Activated CD4-positive, alpha-beta memory T cell treated with anti-CD3 and anti-CD28 coated beads for 36 hours (primary cell): ENCODE data around the gene NUP133. TPM values are rescaled to one million over a fixed set of nuclear protein-coding genes. Genes with fewer than 3 reads are reported as not detected.

Experiments used
- CTCF ChIA-PET: fragments of 350-600 bp; sonication (Branson Sonifier 250); formaldehyde crosslinking; loops from one replicate; lab custom pipeline; 2021; ENCODE audit warnings: antibody characterized with exemption, inconsistent platforms; lab: Charles Lee
- POLR2A ChIA-PET: fragments of 350-600 bp; sonication (Branson Sonifier 250); formaldehyde crosslinking; loops from one replicate; lab custom pipeline; 2021; ENCODE audit warnings: antibody characterized with exemption; lab: Charles Lee
- DNase-seq: peaks from one replicate; pipeline ENCODE4 v3.0.0-alpha.2; 2020
- H3K27ac Mint-ChIP-seq: one replicate; pipeline ENCODE4 v1.8.0; 2021; ENCODE audit warnings: mixed read lengths
- H3K27me3 Mint-ChIP-seq: one replicate; pipeline ENCODE4 v1.8.0; 2021; ENCODE audit warnings: mixed read lengths
- H3K36me3 Mint-ChIP-seq: one replicate; pipeline ENCODE4 v1.8.0; 2021; ENCODE audit warnings: mixed read lengths
- H3K4me1 Mint-ChIP-seq: one replicate; pipeline ENCODE4 v1.8.0; 2021; ENCODE audit warnings: low read depth, mixed read lengths
- H3K4me3 Mint-ChIP-seq: one replicate; pipeline ENCODE4 v1.8.0; 2021; ENCODE audit warnings: mild to moderate bottlenecking, mixed read lengths
- H3K9me3 Mint-ChIP-seq: one replicate; pipeline ENCODE4 v1.8.0; 2021; ENCODE audit warnings: mixed read lengths
- intact Hi-C: fragments of 100-400 bp; cut with micrococcal nuclease; formaldehyde crosslinking; loops from one replicate; pipeline ENCODE4 v1.15.1; 2023
- total RNA-seq, 2 experiments: library from RNA; stranded (reverse); gene quantifications; one replicate each; pipeline ENCODE4 v1.2.3, GENCODE V29; 2021

NUP133 gene
- total RNA-seq, 2 experiments from 2014 or later, result 54.1 to 57.0 TPM

DNA sequence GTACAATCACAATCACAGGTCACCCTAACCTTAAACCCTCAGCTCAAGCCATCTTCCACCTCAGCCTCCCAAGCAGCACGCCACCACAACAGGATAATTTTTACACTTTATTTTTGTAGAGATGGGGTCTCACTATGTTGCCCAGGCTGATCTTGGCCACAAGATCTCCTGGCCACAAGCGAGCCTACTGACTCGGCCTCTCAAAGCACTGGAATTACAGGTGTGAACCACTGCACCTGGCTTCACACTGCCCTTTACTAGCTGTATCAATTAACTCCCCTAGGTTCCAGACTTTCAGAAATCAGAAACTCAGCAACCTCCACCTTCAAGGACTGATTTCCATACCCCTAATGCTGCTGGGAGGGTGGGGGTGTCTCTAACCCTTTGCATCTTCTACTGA is 37.0 kb downstream of the NUP133 start:
- intact Hi-C loops, result no loop called here
- Mint-ChIP-seq H3K27me3 (no peaks in the 10 kb centered on the region), H3K4me1 (no peaks in the 10 kb centered on the region), H3K36me3 (peaks cover 44% of the 10 kb centered on the region), H3K9me3 (no peaks in the 10 kb centered on the region), H3K27ac (no peak overlapping the region), H3K4me3 (no peak overlapping the region)
- DNase-seq, result no peak
- ChIA-PET POLR2A (no interaction called here), CTCF (interaction anchor here (1.4 kb wide), 1 partner anchor 11 kb away, joined by 4 read pairs; no protein-coding TSS in a partner anchor)

DNA sequence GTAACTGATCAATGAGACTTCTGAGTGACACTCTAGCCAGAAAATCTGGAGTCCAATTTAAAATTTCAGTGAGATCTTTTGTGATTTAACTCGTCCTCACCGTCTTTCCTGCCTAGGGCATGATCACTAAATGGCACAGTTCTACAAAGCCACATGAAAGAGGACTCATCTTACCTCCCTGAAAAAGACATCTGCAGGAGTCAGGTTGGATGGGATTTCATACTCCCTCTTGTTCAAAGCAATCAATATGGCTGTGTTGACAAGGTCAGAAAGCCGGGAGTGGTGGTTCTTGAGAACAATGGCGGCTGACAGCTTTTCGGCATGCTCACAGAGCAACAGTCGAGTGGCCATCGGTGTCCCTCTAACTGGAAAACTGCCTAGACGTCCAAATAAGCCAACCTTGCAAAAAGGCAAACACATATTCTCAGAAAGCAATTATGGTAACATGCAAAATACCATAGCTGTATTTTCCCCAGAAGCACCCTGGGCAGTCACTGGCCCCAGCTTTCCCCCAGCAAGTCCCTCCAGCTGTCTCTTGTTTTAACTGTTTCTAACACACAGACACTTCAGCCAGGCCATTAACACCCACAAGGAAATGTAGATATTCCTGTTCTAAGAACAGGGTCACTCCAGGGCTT is 37.6 kb downstream of the NUP133 start:
- H3K36me3 Mint-ChIP-seq, result peaks cover 45% of the 10 kb centered on the region
- no peak for DNase-seq
- ChIA-PET POLR2A (interaction anchor here (0.5 kb wide), 1 partner anchor 35 kb away, joined by 5 read pairs; no protein-coding TSS in a partner anchor), CTCF (interaction anchor here (1.4 kb wide), 1 partner anchor 11 kb away, joined by 4 read pairs; no protein-coding TSS in a partner anchor)
- intact Hi-C loops, result no loop called here
- H3K9me3 Mint-ChIP-seq, result no peaks in the 10 kb centered on the region
- H3K27ac Mint-ChIP-seq, result no peak overlapping the region
- no peaks in the 10 kb centered on the region for H3K27me3 Mint-ChIP-seq
- no peaks in the 10 kb centered on the region for H3K4me1 Mint-ChIP-seq
- no peak overlapping the region for H3K4me3 Mint-ChIP-seq

DNA sequence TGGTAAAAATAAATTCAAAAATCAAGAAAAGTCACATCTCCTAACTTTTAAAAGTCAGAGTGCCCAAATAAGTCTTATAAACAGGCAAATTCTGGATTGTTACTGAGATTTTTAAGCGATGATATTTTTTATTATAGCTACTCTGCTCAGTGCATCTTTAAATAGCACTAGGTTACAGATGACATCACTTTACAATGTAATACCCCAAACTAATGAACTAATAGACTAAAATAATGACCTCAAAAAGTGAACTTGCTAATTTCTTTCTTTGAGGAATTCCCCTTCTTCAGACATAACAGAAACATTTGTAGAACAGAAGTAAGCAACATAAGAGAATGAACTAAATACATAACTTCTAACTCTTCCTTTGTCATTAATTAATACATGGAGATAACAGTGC is 41.3 kb downstream of the NUP133 start:
- Mint-ChIP-seq H3K27me3 (no peaks in the 10 kb centered on the region), H3K36me3 (peaks cover 56% of the 10 kb centered on the region), H3K4me3 (no peak overlapping the region), H3K27ac (no peak overlapping the region), H3K4me1 (no peaks in the 10 kb centered on the region), H3K9me3 (no peaks in the 10 kb centered on the region)
- ChIA-PET POLR2A (no interaction called here), CTCF (interaction anchor here (1.5 to 3.1 kb wide), 3 partner anchors 14 to 209 kb away, joined by 3 to 16 read pairs (median 9); no protein-coding TSS in a partner anchor)
- intact Hi-C loops, result no loop called here
- no peak for DNase-seq

GRCh38 chr1:229464672-229465071 is 43.5 kb downstream of the NUP133 start:
- peaks cover 51% of the 10 kb centered on the region for H3K36me3 Mint-ChIP-seq
- H3K4me3 Mint-ChIP-seq, result no peak overlapping the region
- ChIA-PET POLR2A (no interaction called here), CTCF (interaction anchor here (1.0 kb wide), 1 partner anchor 12 kb away, joined by 3 read pairs; no protein-coding TSS in a partner anchor)
- no peak for DNase-seq
- H3K4me1 Mint-ChIP-seq, result no peaks in the 10 kb centered on the region
- intact Hi-C loops, result no loop called here
- H3K9me3 Mint-ChIP-seq, result no peaks in the 10 kb centered on the region
- no peaks in the 10 kb centered on the region for H3K27me3 Mint-ChIP-seq
- H3K27ac Mint-ChIP-seq, result no peak overlapping the region

DNA sequence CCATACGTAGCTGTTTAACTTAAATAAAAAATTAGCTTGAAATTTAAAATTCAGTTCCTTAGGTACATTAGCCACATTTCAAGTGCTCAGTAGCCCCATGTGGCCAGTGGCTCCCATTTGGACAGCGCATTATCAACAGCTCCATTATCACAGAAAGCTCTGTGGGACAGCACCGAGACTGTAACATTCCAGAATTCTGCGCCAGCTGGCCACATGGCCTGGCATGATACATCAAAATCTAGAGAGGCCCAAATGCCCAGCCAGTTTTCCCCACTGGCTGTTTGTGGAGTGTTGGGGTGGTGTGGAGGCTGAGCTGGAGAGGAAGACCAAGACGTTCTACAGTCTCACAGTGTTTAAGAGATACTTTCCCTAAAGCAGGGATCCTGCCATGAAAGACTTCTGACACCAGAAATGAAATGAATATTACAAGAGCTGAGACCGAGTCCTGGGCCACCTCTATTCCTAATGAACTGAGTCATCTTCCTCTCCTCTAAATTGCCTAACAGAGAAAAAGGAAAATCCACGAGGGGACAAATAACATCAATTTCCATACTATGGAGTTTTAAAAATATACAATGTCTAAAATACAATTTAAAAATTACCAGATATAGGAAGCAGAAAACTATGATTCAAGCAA is 47.0 kb downstream of the NUP133 start:
- Mint-ChIP-seq H3K4me3 (no peak overlapping the region), H3K27ac (no peak overlapping the region), H3K27me3 (no peaks in the 10 kb centered on the region), H3K9me3 (no peaks in the 10 kb centered on the region), H3K36me3 (peaks cover 52% of the 10 kb centered on the region), H3K4me1 (no peaks in the 10 kb centered on the region)
- intact Hi-C loops, result no loop called here
- ChIA-PET POLR2A (no interaction called here), CTCF (no interaction called here)
- no peak for DNase-seq

DNA sequence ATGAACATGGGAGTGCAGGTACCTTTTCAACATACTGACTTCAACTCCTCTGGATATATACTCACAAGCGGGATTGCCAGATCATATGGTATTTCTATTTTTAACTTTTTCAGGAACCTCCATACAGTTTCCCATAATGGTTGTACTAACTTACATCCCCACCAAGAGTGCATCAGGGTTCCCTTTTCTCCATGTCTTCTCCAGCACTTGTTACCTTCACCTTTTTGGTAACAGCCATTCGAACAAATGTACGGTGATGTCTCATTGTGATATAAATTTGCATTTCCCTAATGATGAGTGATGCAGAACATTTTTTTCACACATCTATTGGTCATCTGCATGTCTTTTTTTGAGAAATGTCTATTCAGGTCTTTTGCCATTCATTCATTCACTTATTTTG is 48.3 kb downstream of the NUP133 start:
- no peaks in the 10 kb centered on the region for H3K4me1 Mint-ChIP-seq
- no peaks in the 10 kb centered on the region for H3K9me3 Mint-ChIP-seq
- intact Hi-C loops, result no loop called here
- DNase-seq, result no peak
- H3K27ac Mint-ChIP-seq, result no peak overlapping the region
- no peaks in the 10 kb centered on the region for H3K27me3 Mint-ChIP-seq
- peaks cover 47% of the 10 kb centered on the region for H3K36me3 Mint-ChIP-seq
- ChIA-PET POLR2A (no interaction called here), CTCF (interaction anchor here (1.0 kb wide), 1 partner anchor 22 kb away, joined by 4 read pairs; no protein-coding TSS in a partner anchor)
- no peak overlapping the region for H3K4me3 Mint-ChIP-seq

DNA sequence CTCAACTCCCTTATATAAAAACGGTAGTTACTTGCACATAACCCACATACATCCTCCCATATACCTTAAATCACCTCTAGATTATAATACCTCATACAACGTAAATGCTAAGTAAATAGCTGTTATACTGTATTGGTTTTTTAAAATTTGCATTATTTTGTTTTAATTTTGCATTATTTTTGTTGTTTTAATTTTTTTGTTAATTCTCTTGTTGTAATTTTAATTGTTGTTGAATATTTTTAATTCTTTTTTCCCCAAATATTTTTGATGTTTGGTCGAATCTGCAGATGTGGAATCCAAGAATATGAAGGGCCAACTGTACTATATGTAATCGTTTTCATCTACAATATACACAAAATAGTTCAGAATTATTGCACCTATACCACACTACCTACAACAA is 50.7 kb downstream of the NUP133 start:
- no peak overlapping the region for H3K27ac Mint-ChIP-seq
- H3K9me3 Mint-ChIP-seq, result no peaks in the 10 kb centered on the region
- POLR2A ChIA-PET, result no interaction called here
- DNase-seq, result no peak
- H3K4me1 Mint-ChIP-seq, result no peaks in the 10 kb centered on the region
- no peak overlapping the region for H3K4me3 Mint-ChIP-seq
- CTCF ChIA-PET, result interaction anchor here (1.0 kb wide), 1 partner anchor 24 kb away, joined by 3 read pairs; no protein-coding TSS in a partner anchor
- intact Hi-C loops, result no loop called here
- H3K27me3 Mint-ChIP-seq, result no peaks in the 10 kb centered on the region
- H3K36me3 Mint-ChIP-seq, result peaks cover 36% of the 10 kb centered on the region

GRCh38 chr1:229456016-229456415 is 52.1 kb downstream of the NUP133 start:
- H3K4me1 Mint-ChIP-seq, result no peaks in the 10 kb centered on the region
- ChIA-PET POLR2A (no interaction called here), CTCF (no interaction called here)
- H3K27ac Mint-ChIP-seq, result no peak overlapping the region
- intact Hi-C loops, result no loop called here
- no peak for DNase-seq
- no peaks in the 10 kb centered on the region for H3K27me3 Mint-ChIP-seq
- no peak overlapping the region for H3K4me3 Mint-ChIP-seq
- H3K36me3 Mint-ChIP-seq, result peaks cover 29% of the 10 kb centered on the region
- no peaks in the 10 kb centered on the region for H3K9me3 Mint-ChIP-seq

DNA sequence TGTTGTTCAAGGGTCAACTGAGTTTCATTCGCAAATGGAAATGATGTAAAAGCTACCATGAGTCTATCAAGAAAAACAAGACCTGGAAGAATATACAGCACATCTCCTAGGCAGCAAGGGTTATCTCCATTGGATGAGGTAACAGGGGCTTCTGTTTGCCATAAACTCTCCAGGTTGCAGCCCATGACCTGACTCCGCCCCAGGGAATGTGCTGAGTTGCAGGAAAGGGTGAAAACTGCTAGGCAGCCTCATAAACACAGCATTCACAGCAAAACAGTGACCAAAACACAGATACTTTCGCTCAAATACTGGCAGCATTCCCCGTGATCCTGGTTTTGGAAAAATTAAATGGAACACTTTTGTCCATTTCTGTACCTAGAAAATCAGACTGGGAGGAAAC is 54.1 kb downstream of the NUP133 start:
- DNase-seq, result no peak
- ChIA-PET CTCF (no interaction called here), POLR2A (no interaction called here)

DNA sequence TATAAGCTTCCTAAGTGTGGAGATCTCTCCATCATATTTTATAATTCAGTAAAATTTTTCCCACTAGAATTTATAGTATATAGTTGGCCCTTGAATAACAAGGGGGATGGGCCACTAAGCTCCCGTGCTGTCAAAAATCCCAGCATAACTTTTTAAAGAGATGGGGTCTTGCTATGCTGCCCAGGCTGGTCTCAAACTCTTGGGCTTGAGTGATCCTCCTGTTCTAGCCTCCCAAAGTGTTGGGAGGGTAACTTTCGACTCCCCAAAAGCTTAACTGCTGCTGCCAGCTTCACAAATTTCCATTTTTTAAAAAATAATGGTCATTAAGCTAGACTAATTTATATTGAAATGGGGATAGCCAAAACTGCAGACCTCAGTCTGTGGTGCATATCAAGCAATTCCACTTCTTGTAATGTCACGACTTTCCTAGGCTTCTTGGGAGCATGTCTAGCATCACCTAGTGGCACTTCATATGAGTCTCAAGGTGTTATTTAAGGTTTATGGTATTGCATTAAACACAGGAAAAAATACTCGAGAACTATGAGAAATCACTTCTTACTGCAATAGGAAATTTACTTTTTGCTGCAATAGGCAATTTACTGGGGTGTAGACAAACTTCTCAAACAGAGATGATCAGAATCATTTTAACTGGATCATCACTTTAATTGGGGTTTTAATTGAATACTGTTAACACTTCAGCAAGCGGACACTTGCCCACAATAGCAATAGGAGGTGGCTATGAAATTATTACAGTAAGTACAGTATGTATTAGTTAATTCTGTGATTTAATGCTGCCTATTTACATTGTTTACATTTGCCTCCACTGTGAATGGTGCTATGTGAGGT is 55.0 kb downstream of the NUP133 start:
- ChIA-PET POLR2A (no interaction called here), CTCF (interaction anchor here (0.9 to 2.7 kb wide), 6 partner anchors 11 to 788 kb away, joined by 3 to 15 read pairs (median 4); no protein-coding TSS in a partner anchor)
- intact Hi-C loops, result no loop called here
- Mint-ChIP-seq H3K27me3 (no peaks in the 10 kb centered on the region), H3K9me3 (no peaks in the 10 kb centered on the region), H3K27ac (no peak overlapping the region), H3K36me3 (peaks cover 23% of the 10 kb centered on the region), H3K4me3 (no peak overlapping the region), H3K4me1 (no peaks in the 10 kb centered on the region)
- no peak for DNase-seq

More for the DNA sequence above, 54.1 kb downstream of the NUP133 start:
- no peaks in the 10 kb centered on the region for H3K4me1 Mint-ChIP-seq
- H3K4me3 Mint-ChIP-seq, result no peak overlapping the region
- no peak overlapping the region for H3K27ac Mint-ChIP-seq
- no peaks in the 10 kb centered on the region for H3K27me3 Mint-ChIP-seq
- H3K36me3 Mint-ChIP-seq, result peaks cover 18% of the 10 kb centered on the region
- intact Hi-C loops, result no loop called here
- no peaks in the 10 kb centered on the region for H3K9me3 Mint-ChIP-seq

- DNase-seq, result no peak
- H3K4me1 Mint-ChIP-seq, result no peaks in the 10 kb centered on the region
- H3K27me3 Mint-ChIP-seq, result no peaks in the 10 kb centered on the region
- no peak overlapping the region for H3K27ac Mint-ChIP-seq
- POLR2A ChIA-PET, result no interaction called here
- CTCF ChIA-PET, result no interaction called here
- no peaks in the 10 kb centered on the region for H3K9me3 Mint-ChIP-seq
- intact Hi-C loops, result loop anchor here (10.0 kb wide), 1 partner anchor 656 kb away; no protein-coding TSS in a partner anchor
- H3K4me3 Mint-ChIP-seq, result no peak overlapping the region
- peaks cover 26% of the 10 kb centered on the region for H3K36me3 Mint-ChIP-seq
Observed at GRCh38 chr1:229448845-229449244, 59.3 kb downstream of the NUP133 start.

GRCh38 chr1:229448354-229448753 is 59.8 kb downstream of the NUP133 start:
- ChIA-PET POLR2A (no interaction called here), CTCF (no interaction called here)
- H3K27ac Mint-ChIP-seq, result no peak overlapping the region
- no peaks in the 10 kb centered on the region for H3K9me3 Mint-ChIP-seq
- peaks cover 26% of the 10 kb centered on the region for H3K36me3 Mint-ChIP-seq
- H3K27me3 Mint-ChIP-seq, result no peaks in the 10 kb centered on the region
- DNase-seq, result no peak
- intact Hi-C loops, result loop anchor here (10.0 kb wide), 1 partner anchor 656 kb away; no protein-coding TSS in a partner anchor
- H3K4me3 Mint-ChIP-seq, result no peak overlapping the region
- H3K4me1 Mint-ChIP-seq, result no peaks in the 10 kb centered on the region
